Jurkat, Clone E6-1 (cell line): ENCODE measurements around the gene DNAJC12.
A peak's percentile ranks its signal among the peaks of the same experiment; 100 is the strongest.
"Not testable (repeated sequence)": the region's sequence is repeated elsewhere in the genome, so short reads cannot be mapped to it uniquely, and the experiment has no call there.

ENCODE experiments used
- DNase-seq: peaks from one replicate; pipeline ENCODE4 v3.0.0-alpha.2; 2011; ENCODE audit warnings: low read depth, low spot score
- H3K4me3 ChIP-seq: 2 replicates; pipeline ENCODE4 v1.5.1; 2011; ENCODE audit warnings: mild to moderate bottlenecking, low read length, control low read depth, moderate library complexity

Gene DNAJC12

GRCh38 chr10:67802767-67803538, 35.0 kb downstream of the DNAJC12 start:
- H3K4me3 ChIP-seq = no peak overlapping the region
- no peak for DNase-seq

- no peak for DNase-seq
- no peak overlapping the region for H3K4me3 ChIP-seq
Measured at GRCh38 chr10:67801118-67801517, 36.9 kb downstream of the DNAJC12 start.

- H3K4me3 ChIP-seq = no peak overlapping the region
Measured at GRCh38 chr10:67794909-67795460, 43.0 kb downstream of the DNAJC12 start.

GRCh38 chr10:67794256-67794655, 43.7 kb downstream of the DNAJC12 start:
- no peak for DNase-seq
- H3K4me3 ChIP-seq = no peak overlapping the region

More at GRCh38 chr10:67794909-67795460, 43.0 kb downstream of the DNAJC12 start:
- no peak for DNase-seq

- no peak overlapping the region for H3K4me3 ChIP-seq
- no peak for DNase-seq
Measured at GRCh38 chr10:67793313-67793712, 44.7 kb downstream of the DNAJC12 start.

GRCh38 chr10:67792653-67793052, 45.3 kb downstream of the DNAJC12 start:
- H3K4me3 ChIP-seq = no peak overlapping the region
- DNase-seq = no peak

- DNase-seq = no peak
- H3K4me3 ChIP-seq = no peak overlapping the region
Measured at GRCh38 chr10:67790534-67791408, 47.2 kb downstream of the DNAJC12 start.

- no peak for DNase-seq
- H3K4me3 ChIP-seq = no peak overlapping the region
Measured at GRCh38 chr10:67789769-67790168, 48.2 kb downstream of the DNAJC12 start.

GRCh38 chr10:67788028-67788886, 49.7 kb downstream of the DNAJC12 start:
- no peak for DNase-seq
- no peak overlapping the region for H3K4me3 ChIP-seq

GRCh38 chr10:67785098-67785497, 52.9 kb downstream of the DNAJC12 start:
- no peak overlapping the region for H3K4me3 ChIP-seq
- peak; percentile 49 for DNase-seq

- no peak for DNase-seq
- H3K4me3 ChIP-seq = no peak overlapping the region
Measured at GRCh38 chr10:67784474-67784873, 53.5 kb downstream of the DNAJC12 start.

- DNase-seq = no peak
- no peak overlapping the region for H3K4me3 ChIP-seq
Measured at GRCh38 chr10:67783606-67784294, 54.2 kb downstream of the DNAJC12 start.

- DNase-seq = no peak
- H3K4me3 ChIP-seq = no peak overlapping the region
Measured at GRCh38 chr10:67782530-67782929, 55.5 kb downstream of the DNAJC12 start.

- H3K4me3 ChIP-seq = no peak overlapping the region
- DNase-seq = peak; percentile 32
Measured at GRCh38 chr10:67780759-67781538, 57.0 kb downstream of the DNAJC12 start.

GRCh38 chr10:67780204-67780621, 57.8 kb downstream of the DNAJC12 start:
- not testable (repeated sequence) for DNase-seq

GRCh38 chr10:67779465-67780203, 58.4 kb downstream of the DNAJC12 start:
- H3K4me3 ChIP-seq = no peak overlapping the region
- DNase-seq = peak; percentile 87

More at GRCh38 chr10:67780204-67780621, 57.8 kb downstream of the DNAJC12 start:
- not testable (repeated sequence) for H3K4me3 ChIP-seq

GRCh38 chr10:67776371-67776770, 61.6 kb downstream of the DNAJC12 start:
- no peak for DNase-seq
- no peak overlapping the region for H3K4me3 ChIP-seq
